GM19043 (cell line): ENCODE results near the gene HAUS2.

Experiments
- ATAC-seq: cut with Tn5 transposase; IDR thresholded peaks from one replicate; pipeline ENCODE4 v1.9.1; 2021; ENCODE audit warnings: low read depth; ENCODE audit not compliant: unreplicated experiment

HAUS2 gene

GRCh38 chr15:42605796-42606195 lies 57.2 kb downstream of the HAUS2 start:
- ATAC-seq: no peak

- ATAC-seq: peak; percentile 50
Observed at GRCh38 chr15:42608110-42608531, 59.5 kb downstream of the HAUS2 start.

- ATAC-seq: no peak
Observed at GRCh38 chr15:42608752-42609488, 60.3 kb downstream of the HAUS2 start.

GRCh38 chr15:42611532-42611931 lies 62.9 kb downstream of the HAUS2 start:
- no peak for ATAC-seq

- ATAC-seq: no peak
Observed at GRCh38 chr15:42612367-42612912, 63.8 kb downstream of the HAUS2 start.

- ATAC-seq: no peak
Observed at GRCh38 chr15:42616107-42616506, 67.5 kb downstream of the HAUS2 start.
